Bone marrow (tissue), 2 donors: Measurements from ENCODE around the gene ABCC3.
A peak's percentile ranks its signal among the peaks of the same experiment; 100 is the strongest.
"Not testable (repeated sequence)": the region's sequence is repeated elsewhere in the genome, so short reads cannot be mapped to it uniquely, and the experiment has no call there.

Experiments
- DNase-seq, 2 donors: peaks; one replicate each; lab custom pipeline; 2025; lab: John Stamatoyannopoulos, UW

Gene ABCC3

DNA sequence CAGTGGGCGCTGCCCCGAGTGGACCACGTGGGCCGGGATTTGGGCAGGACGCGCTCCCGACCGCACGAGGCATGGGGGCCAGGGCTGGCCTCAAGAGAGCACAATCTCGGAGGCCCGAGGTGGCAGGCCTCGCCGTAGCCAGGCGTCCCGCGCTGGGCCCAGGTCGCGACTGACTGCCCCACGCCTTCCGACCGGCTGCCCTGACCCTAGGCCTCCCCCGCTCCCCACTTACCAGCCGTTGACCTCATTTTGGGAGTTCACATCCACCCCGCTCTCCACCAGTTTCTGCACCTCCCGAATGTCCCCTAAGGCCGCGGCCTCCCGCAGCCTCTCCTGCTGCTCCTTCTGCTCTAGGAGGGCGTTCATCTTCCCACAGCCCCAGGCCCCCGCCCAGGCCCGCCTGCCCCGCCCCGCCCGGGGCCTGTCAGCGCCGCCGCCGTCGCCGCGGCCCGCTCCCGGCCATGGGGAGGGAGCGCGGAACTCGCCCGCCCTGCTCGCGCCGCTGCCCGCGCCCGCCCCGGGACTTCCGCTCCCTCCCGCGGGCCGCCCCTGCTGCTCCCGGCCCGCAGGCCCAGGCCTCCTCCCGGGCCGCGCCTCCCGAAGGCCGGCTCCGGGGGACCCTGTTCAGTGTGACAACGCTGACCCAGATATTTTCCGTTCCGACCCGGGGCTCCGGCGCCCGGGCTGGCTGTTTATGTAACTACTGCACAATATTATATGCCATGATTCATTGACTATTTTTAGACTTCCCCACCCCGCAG is 72.8 kb downstream of the ABCC3 start, which contains the start of gene ANKRD40:
TSS of gene ANKRD40 (minus strand) at position 626 of the 761 bp plus-strand sequence. CDS start at position 366, 260 bp downstream.
- DNase-seq, result peak; percentile 85 to 89

DNA sequence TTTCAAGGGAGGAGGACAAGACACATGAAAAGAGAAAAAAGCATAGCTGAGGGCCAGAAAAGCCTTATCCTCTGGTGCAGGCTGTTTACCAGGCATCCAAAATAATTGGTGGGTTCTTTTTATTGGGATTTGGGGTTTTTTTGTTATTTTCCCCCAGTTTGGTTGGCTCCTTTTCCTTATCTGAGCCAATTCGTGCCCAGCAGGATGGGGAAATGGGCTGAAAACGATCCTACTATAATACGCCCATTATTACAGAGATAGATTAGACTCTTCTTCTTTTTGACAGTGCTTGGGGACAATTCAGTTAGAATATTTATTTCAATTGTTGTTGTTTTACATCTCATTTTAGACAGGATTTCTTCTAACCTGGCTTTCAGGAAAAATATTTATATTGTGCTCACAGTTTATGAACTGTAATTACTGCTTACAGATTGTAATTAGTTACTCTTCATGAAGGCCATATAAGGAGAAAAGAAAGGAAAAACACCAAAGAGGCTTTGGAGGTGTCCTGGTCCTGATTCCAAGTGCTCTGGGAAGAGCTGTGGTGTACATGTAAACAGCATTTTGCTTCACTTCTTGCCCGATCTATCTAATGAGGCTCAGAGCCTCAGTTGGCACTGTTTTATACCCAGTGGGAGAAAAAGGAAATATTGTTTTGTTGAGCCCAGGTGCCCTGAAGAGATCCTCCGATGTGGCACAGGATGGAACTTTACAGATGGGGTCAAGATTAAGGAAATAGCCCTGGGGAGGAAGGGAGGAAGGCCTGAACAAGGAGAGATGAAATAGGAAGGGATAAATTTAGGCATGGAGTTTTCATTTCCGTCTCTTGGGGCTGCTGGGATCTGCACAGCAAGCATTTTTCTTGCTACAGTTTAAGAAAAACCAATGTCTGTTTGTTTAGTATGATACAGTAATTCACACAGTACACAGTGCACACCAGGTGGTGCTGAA is 73.6 kb downstream of the ABCC3 start:
- no peak for DNase-seq

DNA sequence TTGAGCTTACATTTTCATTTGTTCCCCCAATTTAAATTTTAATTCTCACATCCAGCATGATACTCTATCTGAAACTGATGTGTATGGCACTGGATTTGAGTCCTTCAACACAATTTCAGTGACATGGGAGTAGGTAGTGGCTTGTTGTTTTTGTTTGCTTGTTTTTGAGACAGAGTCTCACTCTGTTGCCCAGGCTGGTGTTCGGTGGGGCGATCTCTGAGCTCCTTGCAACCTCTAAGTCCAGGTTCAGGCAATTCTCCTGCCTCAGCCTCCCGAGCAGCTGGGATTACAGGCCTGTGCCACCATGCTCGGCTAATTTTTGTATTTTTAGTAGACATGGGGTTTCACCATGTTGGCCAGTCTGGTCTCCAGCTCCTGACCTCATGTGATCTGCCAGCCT is 74.4 kb downstream of the ABCC3 start:
- not testable (repeated sequence) for DNase-seq

GRCh38 chr17:50710025-50710424 is 75.3 kb downstream of the ABCC3 start:
- DNase-seq, result no peak

DNA sequence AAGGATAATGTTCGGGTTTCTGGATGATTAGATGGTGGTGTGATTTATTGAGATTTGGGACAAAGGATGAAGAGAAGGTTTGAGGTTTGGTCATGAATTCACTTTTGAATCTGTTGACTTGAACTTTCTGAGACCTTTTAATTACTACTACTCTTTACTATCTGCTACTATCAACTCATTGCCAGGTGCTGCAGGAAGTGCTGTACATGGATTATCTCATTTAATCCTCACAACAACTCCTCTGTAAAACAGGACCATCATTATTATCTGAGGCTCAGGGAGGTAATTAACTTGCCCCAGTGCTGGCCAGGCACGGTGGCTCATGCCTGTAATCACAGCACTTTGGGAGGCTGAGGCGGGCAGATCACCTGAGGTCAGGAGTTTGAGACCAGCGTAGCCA is 76.0 kb downstream of the ABCC3 start:
- no peak for DNase-seq

- no peak for DNase-seq
These were observed 78.0 kb downstream of the ABCC3 start for GRCh38 chr17:50712641-50713040.

GRCh38 chr17:50715471-50715870 is 80.8 kb downstream of the ABCC3 start:
- DNase-seq, result no peak

DNA sequence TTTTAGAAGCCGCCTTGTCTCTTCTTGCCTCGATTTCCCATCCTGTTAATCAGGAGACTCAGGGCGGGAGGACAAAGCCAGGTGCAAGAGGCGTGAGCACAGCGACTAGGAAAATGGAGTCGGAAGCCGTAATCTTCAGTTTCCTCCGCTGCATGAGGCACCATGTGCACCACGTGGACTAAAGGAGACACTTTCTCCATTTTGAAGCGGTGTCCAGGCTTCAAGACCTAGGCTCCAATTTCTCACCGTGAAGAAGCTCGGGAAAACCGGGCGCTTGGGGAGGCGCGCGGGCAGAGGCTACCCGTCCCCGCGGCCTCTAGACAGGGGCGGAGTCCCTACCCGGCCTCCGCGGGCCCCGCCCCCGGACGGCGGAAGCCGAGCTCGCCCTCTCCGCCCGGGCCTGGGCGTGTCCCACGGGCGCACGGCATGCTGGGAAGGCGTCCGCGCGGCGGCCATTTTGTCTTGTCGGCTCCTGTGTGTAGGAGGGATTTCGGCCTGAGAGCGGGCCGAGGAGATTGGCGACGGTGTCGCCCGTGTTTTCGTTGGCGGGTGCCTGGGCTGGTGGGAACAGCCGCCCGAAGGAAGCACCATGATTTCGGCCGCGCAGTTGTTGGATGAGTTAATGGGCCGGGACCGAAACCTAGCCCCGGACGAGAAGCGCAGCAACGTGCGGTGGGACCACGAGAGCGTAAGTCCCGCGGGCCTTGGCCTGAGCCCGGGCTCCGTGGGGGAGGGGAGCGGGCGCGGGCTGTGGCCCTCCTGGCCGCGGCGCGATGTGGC is 84.7 kb downstream of the ABCC3 start, which contains the start of gene LUC7L3:
TSS of gene LUC7L3 (plus strand) at position 460 of the 780 bp plus-strand sequence. CDS start at position 590, 130 bp downstream.
- peak; percentile 79 to 84 for DNase-seq

GRCh38 chr17:50719924-50720794 is 85.5 kb downstream of the ABCC3 start:
- no peak for DNase-seq

GRCh38 chr17:50721194-50722010 is 86.7 kb downstream of the ABCC3 start:
- no peak for DNase-seq

DNA sequence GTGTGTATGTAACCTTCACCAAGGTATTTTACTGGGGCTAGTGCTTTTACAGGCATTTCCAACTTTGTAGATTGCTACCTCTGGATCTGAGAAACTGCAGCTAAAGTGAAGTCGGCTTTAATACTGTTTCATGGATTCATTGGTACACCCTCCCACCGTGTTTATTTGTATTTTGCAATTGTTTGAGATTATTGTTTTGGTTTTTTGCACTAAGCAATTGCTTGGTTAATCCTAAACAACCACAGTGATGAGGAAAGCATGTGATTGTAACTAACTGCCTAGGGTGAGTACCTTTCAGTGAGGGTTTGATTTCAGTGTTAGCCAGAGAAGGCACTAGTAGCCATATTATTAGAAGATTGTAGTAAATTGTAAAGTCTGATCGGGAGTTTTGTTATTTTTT is 88.1 kb downstream of the ABCC3 start:
- no peak for DNase-seq

GRCh38 chr17:50724622-50725021 is 89.9 kb downstream of the ABCC3 start:
- DNase-seq, result not testable (repeated sequence)

GRCh38 chr17:50725769-50726655 is 91.3 kb downstream of the ABCC3 start:
- DNase-seq, result no peak

GRCh38 chr17:50728112-50728429 is 93.4 kb downstream of the ABCC3 start:
- DNase-seq, result no peak

GRCh38 chr17:50728881-50729765 is 94.4 kb downstream of the ABCC3 start:
- no peak for DNase-seq

GRCh38 chr17:50731575-50732460 is 97.1 kb downstream of the ABCC3 start:
- no peak for DNase-seq

DNA sequence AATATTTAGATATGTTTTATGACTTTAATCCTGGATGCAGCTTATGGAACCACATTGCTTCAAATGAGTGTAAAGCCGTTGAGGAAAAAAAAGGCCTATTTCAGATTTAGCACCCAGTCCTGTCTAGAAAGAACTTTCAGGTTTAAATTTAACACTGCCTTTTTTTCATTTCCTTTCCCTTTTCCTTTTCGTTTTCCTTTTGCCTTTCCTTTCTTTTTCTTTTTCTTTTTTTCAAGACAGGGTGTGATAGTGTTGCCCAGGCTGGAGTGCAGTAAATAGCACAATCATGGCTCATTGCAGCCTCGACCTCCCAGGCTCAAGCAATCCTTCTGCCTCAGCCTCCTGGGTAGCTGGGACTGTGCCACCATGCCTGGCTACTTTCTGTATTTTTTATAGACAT is 100.6 kb downstream of the ABCC3 start:
- no peak for DNase-seq
